ENCODE results near the gene GTSE1.

GTSE1 gene

GRCh38 chr22:46274381-46274780 lies 22.3 kb upstream of the GTSE1 start:
- no peak for DNase-seq

- no peak for DNase-seq
Measured at GRCh38 chr22:46275455-46276122, 21.1 kb upstream of the GTSE1 start.

- DNase-seq, result no peak
Measured at GRCh38 chr22:46276563-46276962, 20.1 kb upstream of the GTSE1 start.

DNA sequence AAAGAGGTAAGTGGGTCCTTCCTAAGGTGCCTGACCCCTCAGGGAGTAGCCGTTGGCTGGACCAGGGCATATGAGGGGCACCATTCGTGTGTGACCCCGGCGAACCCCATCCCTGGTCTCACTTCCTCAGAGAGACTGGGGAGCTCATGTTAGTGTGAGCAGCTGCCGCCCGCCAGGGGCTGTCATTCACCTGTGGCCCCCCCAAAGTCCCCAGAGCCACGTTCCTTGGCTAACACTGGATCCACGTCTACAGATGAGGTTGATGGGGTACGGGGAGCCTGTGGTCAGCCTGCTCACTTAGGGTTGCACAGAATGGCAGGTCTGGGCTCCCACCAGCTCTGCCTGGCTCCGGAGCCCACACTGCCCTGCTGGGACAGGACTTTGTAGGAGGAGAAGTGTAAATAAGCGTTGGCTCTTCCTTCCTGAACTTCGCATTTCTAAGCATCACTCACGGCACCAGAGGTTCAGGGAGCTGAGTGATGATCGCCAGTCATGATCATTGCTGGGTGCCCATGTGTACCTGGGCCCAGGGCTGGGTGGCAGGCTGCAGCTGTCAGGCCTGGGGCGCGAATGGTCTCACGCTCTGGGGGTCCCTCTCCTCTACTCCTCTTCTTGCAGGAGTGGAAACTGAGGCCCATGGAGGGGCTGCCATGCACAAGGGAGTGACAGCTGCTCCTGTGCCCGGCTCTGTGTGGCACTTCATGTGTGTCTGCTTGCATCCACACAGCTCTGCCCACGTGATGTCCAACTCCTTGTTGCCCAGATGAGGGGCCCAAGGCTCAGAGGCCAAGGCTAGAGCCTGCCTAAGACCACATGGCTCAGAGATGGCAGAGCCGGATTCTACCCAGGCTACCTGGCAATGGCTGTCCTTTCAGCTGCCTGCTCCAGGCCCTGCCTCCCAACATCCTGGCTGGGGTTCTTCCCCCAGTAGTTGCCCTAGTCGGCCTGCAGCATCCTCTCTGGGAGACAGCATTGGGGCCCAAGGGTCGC lies 17.7 kb upstream of the GTSE1 start:
- no peak for DNase-seq

DNA sequence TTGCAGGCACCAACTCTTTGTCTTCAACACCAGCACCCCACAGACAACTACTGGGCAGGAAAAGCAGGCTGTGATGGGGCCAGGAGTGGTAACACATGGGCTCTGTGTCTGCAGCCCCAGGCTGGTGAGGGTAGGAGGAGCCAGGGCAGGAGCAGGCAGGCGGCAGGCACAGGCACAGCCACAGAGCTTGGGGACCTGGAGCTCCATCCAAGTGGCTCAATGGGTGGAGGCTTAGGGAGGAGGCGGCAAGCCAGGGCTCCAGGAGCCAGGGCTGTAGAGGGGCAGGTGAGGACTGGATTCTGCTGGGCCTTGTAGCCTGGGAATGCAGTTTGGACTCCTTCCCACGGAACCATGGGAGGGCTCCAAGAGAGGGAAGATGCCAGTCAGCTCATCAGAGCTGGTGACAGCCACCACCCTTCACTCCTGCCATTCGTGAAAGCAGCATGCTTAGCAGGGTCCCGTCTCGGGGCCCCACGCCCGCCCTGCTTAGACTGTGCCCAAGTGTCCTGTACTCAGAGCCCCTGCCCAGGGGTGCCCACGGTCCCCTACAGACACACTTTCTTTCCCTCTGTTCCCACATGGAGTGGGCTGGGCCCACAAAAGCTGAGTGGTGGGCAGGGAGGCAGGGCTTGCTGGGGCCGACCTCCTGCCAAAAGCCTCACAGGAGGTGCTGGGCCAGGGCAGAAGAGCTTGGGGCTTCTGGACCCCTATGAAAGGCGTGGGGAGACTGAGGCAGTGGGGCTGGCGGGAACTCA lies 16.4 kb upstream of the GTSE1 start:
- DNase-seq, result no peak

- no peak for DNase-seq
Measured at GRCh38 chr22:46280999-46281623, 15.6 kb upstream of the GTSE1 start.

DNA sequence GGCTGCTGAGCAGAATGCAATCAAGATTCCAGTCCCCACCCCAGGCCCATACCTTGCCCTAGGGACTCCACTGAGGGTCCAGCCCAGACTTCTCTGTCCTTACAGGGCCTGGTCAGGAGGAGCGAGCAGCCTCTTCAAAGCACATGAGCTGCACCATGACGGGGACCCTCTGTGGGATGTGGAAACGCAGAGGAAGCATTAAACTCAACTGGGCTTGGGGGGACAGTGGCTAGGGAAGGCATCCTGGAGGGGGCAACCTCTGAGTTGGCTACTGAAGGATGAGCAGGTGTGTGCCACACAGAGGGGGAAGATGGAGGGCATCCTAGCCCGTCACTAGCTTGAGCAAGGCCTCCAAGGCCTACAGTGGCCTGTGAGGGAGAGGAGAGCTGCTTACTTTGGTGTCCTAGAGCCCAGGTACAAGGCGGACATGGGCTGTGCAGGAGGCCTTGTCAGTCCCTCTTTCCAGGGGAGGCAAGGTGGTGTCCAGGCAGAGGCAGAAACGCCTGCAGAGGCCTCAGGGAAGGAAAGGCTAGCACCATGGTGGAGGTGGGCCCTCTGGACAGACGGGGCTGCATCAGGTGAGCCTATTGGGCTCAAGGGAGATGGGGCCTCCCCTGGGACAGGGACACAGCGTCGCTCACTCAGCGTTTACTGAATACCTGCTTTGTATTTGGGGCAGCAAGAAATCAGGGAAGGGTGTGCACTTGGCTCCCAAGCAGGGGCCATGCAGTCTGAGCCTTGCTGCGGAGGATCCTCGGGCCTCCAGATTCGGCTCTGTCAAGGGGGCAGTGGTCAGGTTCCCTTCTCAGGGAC lies 14.6 kb upstream of the GTSE1 start:
- DNase-seq, result no peak

DNA sequence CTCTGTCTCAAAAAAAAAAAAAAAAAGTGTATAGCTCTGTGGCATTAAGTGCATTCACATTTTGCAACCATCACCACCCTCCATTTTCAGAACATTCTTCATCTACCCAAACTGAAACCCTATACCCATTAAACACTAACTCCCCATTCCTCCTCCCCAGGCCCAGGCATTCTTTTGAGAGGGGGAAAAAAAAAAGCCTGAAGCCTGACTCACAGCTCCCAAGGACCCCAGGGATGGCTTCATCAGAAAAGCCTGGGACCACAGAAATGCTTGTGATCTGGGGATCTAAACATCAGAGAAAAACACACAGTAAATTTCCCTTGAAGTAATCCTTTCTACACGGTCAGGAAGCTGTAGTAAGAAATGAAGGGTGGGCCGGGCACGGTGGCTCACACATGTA lies 10.7 kb upstream of the GTSE1 start:
- no peak for DNase-seq

GRCh38 chr22:46286941-46287872 lies 9.5 kb upstream of the GTSE1 start:
- no peak for DNase-seq

DNA sequence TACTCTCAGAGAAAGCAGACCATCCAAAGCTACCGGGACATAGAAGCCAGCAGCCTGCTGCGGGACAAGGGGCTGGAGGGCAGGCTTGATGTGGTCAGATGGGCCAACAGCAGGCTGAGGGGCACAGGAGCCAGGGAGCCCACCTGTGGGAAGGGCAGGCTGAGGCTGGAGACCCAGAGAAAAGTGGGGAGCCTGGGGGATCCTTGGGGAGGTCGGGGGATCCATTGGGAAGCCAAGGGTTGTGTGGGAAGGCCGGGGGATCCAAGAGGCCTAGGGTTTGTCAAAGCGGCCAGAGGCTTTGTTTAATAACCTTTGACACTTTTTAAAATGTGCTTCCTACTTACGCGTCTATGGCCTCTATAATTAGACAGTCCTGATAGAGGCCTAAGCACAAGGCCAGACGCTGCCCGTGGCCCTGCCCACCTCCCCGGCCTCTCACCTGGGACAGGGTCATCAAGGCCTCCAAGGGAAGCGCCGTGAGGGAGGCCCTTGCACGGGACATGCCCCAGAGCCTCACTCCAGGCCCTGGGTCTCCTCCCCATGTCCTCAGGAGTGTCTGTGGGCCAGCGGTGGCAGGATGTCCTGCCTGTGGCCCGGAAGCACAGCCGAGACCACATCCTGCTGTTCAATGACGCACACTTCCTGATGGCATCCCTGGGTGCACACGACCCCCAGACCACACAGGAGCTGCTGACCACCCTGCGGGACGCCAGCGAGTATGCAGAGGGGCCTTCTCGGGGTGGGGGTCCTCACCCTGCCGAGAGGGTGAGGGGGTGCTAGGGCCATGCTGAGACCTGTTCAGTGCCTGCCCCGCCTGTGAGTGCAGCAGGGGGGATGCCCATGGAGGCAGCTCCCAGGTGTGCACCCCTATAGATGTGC lies 8.6 kb upstream of the GTSE1 start:
- DNase-seq, result no peak

DNA sequence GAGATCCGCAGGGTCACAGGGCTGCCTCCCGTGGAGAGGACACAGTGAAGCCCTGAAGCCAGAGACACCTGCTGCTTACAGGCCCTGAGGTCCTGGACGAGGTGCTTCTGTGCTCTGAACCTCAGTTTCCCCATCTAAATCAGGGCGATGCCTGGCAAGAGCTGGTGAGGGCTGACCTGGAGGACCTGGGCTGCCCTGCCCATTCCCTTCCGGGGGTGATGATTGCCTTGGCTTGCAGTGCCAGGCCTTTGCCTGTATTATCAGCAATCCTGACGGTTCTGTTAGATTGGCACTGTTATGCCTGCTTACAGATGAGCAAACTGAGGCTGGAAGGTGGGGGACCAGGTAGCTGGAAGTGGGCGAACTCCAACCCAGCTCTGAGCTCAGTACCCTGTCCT lies 7.8 kb upstream of the GTSE1 start:
- DNase-seq, result no peak

DNA sequence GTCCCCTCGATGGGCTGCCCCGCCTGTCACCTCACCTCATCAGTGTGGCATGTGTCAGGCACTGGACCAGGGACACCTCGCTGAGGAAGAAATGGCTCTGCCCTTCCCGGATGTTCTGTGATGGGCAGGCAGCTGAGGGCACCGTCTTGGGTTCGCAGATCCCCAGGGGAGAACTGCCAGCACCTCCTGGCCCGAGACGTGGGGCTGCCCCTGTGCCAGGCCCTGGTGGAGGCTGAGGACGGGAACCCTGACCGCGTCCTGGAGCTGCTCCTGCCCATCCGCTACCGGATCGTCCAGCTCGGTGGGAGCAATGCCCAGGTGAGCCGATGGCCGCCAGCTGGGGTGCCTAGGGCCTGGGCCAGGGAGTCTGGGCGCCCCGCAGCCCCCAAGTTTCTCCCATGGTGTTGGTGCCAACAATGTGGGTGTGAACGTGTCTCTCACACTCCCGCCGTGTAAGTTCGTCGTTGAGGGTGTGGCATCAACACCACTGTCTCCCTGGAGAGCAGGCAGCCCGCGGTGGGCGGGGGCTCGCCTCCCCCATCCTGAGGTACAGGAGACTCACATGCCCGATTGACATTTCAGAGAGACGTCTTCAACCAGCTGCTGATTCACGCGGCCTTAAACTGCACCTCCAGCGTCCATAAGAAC lies 7.3 kb upstream of the GTSE1 start:
- DNase-seq, result no peak

GRCh38 chr22:46290121-46290842 lies 6.4 kb upstream of the GTSE1 start:
- no peak for DNase-seq

DNA sequence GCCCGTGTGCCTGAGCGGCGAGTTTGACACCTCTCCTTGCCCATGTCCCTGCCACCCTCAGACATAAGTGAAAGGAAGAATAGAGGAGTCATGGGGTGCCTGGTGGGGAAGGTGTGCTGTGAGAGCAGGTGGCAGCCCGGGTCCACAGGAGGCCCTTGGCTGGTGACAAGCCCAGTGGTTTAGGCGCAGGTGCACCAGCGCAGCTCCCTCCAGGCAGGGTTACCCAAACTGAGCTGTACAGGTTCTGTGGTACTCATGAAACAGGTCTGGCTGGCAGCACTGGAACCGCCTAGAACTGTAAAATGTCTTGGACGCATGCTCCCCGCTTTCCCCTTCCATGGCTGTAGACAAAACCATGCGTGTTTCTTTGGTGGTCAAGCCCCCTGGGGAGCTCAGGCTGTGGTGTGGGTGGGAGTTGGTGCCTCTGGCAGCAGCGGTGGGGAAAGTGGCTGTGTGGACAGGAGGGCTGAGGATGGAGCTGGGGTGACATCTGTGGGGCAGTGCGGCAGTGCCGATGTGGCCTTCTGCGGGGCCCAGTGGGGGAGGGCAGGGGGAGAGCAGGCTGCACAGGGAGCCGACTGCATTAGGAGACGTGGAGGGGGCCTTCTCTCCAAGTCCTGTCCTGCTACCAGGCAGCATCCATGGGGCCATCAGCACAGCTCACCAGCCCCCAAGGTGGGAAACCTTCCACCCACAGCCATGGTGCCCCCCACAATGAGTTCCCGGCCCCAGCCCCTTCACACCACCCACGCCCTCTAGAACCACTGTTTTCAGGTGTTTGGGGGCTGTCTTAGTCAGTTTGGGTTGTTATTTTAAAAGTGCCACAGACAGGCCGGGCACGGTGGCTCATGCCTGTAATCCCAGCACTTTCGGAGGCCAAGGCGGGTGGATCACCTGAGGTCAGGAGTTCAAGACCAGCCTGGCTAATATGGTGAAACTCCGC lies 5.6 kb upstream of the GTSE1 start:
- DNase-seq, result no peak

DNA sequence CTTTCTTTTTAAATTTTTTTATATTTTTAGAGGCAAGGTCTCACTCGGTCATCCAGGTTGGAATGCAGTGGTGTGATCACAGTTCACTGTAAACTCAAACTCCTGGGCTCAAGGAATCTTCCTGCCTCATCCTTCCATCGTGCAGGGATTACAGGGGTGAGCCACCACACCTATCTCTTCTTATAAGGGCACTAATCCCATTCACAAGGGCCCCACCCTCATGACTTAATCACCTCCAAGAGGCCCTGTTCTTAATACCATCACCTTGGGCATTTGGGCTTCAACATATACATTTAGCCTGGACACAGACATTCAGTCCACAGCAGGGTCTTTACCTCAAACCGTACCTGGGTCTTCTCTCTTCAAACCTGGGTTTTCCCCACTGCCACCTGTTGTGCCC lies 4.5 kb upstream of the GTSE1 start:
- no peak for DNase-seq

DNA sequence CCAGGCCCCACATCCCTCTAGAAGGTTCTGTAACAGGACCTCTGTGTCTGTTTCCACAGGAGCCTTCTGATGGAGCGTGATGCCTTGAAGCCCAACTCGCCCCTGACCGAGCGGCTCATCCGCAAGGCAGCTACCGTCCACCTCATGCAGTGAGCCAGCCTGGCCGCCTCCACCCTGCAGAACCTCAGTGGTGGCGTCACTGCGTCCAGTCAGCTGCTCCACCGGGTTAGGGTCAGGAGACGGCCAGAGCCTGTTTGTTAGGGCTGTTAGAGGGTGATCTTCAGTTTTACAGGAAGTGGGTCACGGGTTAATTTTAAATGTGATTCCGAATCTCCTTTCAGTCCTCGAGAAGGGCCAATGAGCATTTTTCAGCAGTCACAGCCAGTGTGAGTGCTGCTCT lies 3.9 kb upstream of the GTSE1 start:
- DNase-seq, result no peak

- DNase-seq, result no peak
Measured at GRCh38 chr22:46293577-46294260, 3.0 kb upstream of the GTSE1 start.

Data from stimulated activated CD4-positive, alpha-beta T cell treated with anti-CD3 and anti-CD28 coated beads, Interleukin-2, amount 100 ng/mL, for 48 hours (primary cell).